H1 (cell line): ENCODE data around the gene TEX51.

ENCODE experiments used
- CHD2 ChIP-seq: IDR thresholded peaks from 2 replicates; pipeline ENCODE4 v1.6.1; 2012; ENCODE audit warnings: low read length, improper control_type of control experiment
- GTF2F1 ChIP-seq: IDR thresholded peaks from 2 replicates; pipeline ENCODE4 v1.6.1; 2012; ENCODE audit warnings: low read depth, low read length, improper control_type of control experiment, borderline replicate concordance
- NRF1 ChIP-seq: IDR thresholded peaks from 2 replicates; pipeline ENCODE4 v1.6.1; 2011; ENCODE audit warnings: mild to moderate bottlenecking, low read depth, low read length, improper control_type of control experiment
- PHF8 ChIP-seq: fragments of 200-600 bp; sonication (generic); conservative IDR thresholded peaks from 2 replicates; pipeline ENCODE4 v1.7.1; 2012; ENCODE audit warnings: low read depth, mild to moderate bottlenecking, inconsistent platforms, low read length, moderate library complexity
- POLR2AphosphoS5 ChIP-seq: IDR thresholded peaks from 2 replicates; pipeline ENCODE4 v1.6.1; 2011; ENCODE audit warnings: low read depth, low read length
- TAF7 ChIP-seq: optimal IDR thresholded peaks from 2 replicates; pipeline ENCODE3; 2011; ENCODE audit warnings: low read depth, mild to moderate bottlenecking, inconsistent platforms, low read length, moderate library complexity, borderline replicate concordance
- TBP ChIP-seq: IDR thresholded peaks from 2 replicates; pipeline ENCODE4 v1.6.1; 2011; ENCODE audit warnings: low read depth, low read length, improper control_type of control experiment
- YY1 ChIP-seq: IDR thresholded peaks from 2 replicates; pipeline ENCODE4 v1.6.1; 2011; ENCODE audit warnings: low read depth, mild to moderate bottlenecking, low read length
- TF ChIP-seq, protein P1 (sequence below), 3 experiments: IDR thresholded peaks; 1 replicate in 2 of 3; 2 replicates in 1 of 3; pipeline versions ENCODE4 v1.5.1 to v1.6.1; 2011; ENCODE audit warnings: low read length in 3 of 3, mild to moderate bottlenecking in 3 of 3, inconsistent platforms in 2 of 3, low read depth in 1 of 3, moderate library complexity in 1 of 3; ENCODE audit not compliant: insufficient read depth in 1 of 3; ENCODE audit errors: control extremely low read depth in 1 of 3

DNA sequence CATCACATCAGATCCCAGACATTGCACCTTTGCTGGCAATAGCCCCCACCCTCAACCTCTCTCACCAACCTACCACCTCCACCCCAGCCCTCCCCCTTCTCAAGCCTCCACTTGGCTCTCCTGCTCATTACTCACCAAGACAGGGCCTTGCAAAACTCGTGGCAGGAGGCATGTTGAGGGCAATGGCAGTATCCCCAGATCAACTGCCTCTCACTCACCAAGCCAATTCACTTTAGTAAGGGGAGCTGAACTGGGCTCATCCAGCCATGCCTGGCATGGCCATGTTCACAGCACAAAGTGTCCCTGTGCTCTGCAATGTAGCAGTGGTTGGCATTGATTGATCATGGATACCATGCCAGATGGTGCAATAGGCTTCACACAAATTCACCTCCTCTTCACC lies 46.3 kb upstream of the TEX51 start:
- TF ChIP-seq PHF8: no peak
- no peak for TF ChIP-seq YY1
- TF ChIP-seq, protein P1, sequence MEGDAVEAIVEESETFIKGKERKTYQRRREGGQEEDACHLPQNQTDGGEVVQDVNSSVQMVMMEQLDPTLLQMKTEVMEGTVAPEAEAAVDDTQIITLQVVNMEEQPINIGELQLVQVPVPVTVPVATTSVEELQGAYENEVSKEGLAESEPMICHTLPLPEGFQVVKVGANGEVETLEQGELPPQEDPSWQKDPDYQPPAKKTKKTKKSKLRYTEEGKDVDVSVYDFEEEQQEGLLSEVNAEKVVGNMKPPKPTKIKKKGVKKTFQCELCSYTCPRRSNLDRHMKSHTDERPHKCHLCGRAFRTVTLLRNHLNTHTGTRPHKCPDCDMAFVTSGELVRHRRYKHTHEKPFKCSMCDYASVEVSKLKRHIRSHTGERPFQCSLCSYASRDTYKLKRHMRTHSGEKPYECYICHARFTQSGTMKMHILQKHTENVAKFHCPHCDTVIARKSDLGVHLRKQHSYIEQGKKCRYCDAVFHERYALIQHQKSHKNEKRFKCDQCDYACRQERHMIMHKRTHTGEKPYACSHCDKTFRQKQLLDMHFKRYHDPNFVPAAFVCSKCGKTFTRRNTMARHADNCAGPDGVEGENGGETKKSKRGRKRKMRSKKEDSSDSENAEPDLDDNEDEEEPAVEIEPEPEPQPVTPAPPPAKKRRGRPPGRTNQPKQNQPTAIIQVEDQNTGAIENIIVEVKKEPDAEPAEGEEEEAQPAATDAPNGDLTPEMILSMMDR (IDR thresholded peaks at IDR 0.05; ENCODE audit: control extremely low read depth in 1 of 3, insufficient read depth in 1 of 3, low read depth in 1 of 3, low read length in 3 of 3): no peak
- TF ChIP-seq POLR2AphosphoS5: no peak
- no peak for TF ChIP-seq GTF2F1
- TF ChIP-seq TBP: no peak
- TF ChIP-seq NRF1: no peak
- no peak for TF ChIP-seq TAF7
- TF ChIP-seq CHD2: no peak
